Measurements from ENCODE around the gene ANKRD33B. TPM values are rescaled to one million over a fixed set of nuclear protein-coding genes. Genes with fewer than 3 reads are reported as not detected.

ANKRD33B gene
- polyA plus RNA-seq, 3 donors = 0.05 TPM; not detected in 2

GRCh38 chr5:10556893-10557746 lies 6.8 kb upstream of the ANKRD33B start:
- intact Hi-C loops (cut with micrococcal nuclease) = no loop called here

GRCh38 chr5:10559151-10559550 lies 4.7 kb upstream of the ANKRD33B start:
- Mint-ChIP-seq H3K27ac (no peak overlapping the region), H3K4me3 (no peak overlapping the region), H3K4me1 (peaks cover 36% of the 10 kb centered on the region), H3K36me3 (no peaks in the 10 kb centered on the region), H3K27me3 (ENCODE audit: low read depth in 3 of 3) (peaks cover 18 to 30% (median 25%) of the 10 kb centered on the region in 3 donors), H3K9me3 (peaks cover 0 to 2% (median 0%) of the 10 kb centered on the region in 7 donors)
- DNase-seq = no peak
- WGBS (ENCODE audit: insufficient coverage) = 100% methylated on average over 1 of the region's 4 CpGs
- Histone ChIP-seq H3K4me1 (ENCODE audit: control insufficient read depth in 1 of 2, insufficient read depth in 2 of 2, low read length in 2 of 2) (peaks cover 38 to 48% of the 10 kb centered on the region in 2 donors), H4K20me1 (ENCODE audit: insufficient read depth, low read length) (no peaks in the 10 kb centered on the region), H3K4me3 (replicated peaks in 1 of 3; ENCODE audit: low read depth in 2 of 3, low read length in 3 of 3) (no peak overlapping the region), H3K36me3 (replicated peaks in 1 of 2; ENCODE audit: control insufficient read depth in 1 of 2, insufficient read depth in 2 of 2, low read length in 2 of 2) (no peaks in the 10 kb centered on the region), H3K79me2 (ENCODE audit: insufficient read depth, low read length) (no peaks in the 10 kb centered on the region), H3K4me2 (replicated peaks; ENCODE audit: extremely low read depth, low read length, poor library complexity, severe bottlenecking) (no peak overlapping the region), H3K9ac (ENCODE audit: insufficient read depth, low read length, poor library complexity, severe bottlenecking) (no peak overlapping the region), H3K27me3 (ENCODE audit: control insufficient read depth in 2 of 2, insufficient read depth in 2 of 2, low read length in 2 of 2) (peaks cover 0 to 13% of the 10 kb centered on the region in 2 donors), H3K9me3 (replicated peaks in 1 of 2; ENCODE audit: control insufficient read depth in 1 of 2, insufficient read depth in 1 of 2, low read length in 2 of 2) (no peaks in the 10 kb centered on the region), H3K27ac (ENCODE audit: low read depth in 1 of 2, low read length in 2 of 2) (no peak overlapping the region), H2AFZ (ENCODE audit: insufficient read depth, low read depth, low read length, poor library complexity, severe bottlenecking) (no peak overlapping the region)
- intact Hi-C loops (cut with micrococcal nuclease) = no loop called here
- TF ChIP-seq CTCF (IDR thresholded peaks at IDR 0.05) = no peak

More at GRCh38 chr5:10556893-10557746, 6.8 kb upstream of the ANKRD33B start:
- Histone ChIP-seq H3K4me1 (ENCODE audit: control insufficient read depth in 1 of 2, insufficient read depth in 2 of 2, low read length in 2 of 2) (peaks cover 27 to 38% of the 10 kb centered on the region in 2 donors), H2AFZ (ENCODE audit: insufficient read depth, low read depth, low read length, poor library complexity, severe bottlenecking) (no peak overlapping the region), H3K27ac (ENCODE audit: low read depth in 1 of 2, low read length in 2 of 2) (no peak overlapping the region), H4K20me1 (ENCODE audit: insufficient read depth, low read length) (no peaks in the 10 kb centered on the region), H3K9ac (ENCODE audit: insufficient read depth, low read length, poor library complexity, severe bottlenecking) (no peak overlapping the region), H3K9me3 (replicated peaks in 1 of 2; ENCODE audit: control insufficient read depth in 1 of 2, insufficient read depth in 1 of 2, low read length in 2 of 2) (no peaks in the 10 kb centered on the region), H3K36me3 (replicated peaks in 1 of 2; ENCODE audit: control insufficient read depth in 1 of 2, insufficient read depth in 2 of 2, low read length in 2 of 2) (no peaks in the 10 kb centered on the region), H3K79me2 (ENCODE audit: insufficient read depth, low read length) (no peaks in the 10 kb centered on the region), H3K4me3 (replicated peaks in 1 of 3; ENCODE audit: low read depth in 2 of 3, low read length in 3 of 3) (no peak overlapping the region), H3K4me2 (replicated peaks; ENCODE audit: extremely low read depth, low read length, poor library complexity, severe bottlenecking) (no peak overlapping the region), H3K27me3 (ENCODE audit: control insufficient read depth in 2 of 2, insufficient read depth in 2 of 2, low read length in 2 of 2) (no peaks in the 10 kb centered on the region)
- WGBS (ENCODE audit: insufficient coverage) = 71% methylated on average over 7 of the region's 11 CpGs
- peaks cover 7 to 17% (median 10%) of the 10 kb centered on the region in 3 donors for H3K27me3 Mint-ChIP-seq (ENCODE audit: low read depth in 3 of 3)
- H3K4me3 Mint-ChIP-seq = no peak overlapping the region
- DNase-seq = no peak
- H3K4me1 Mint-ChIP-seq = peaks cover 36% of the 10 kb centered on the region
- peak overlapping the region in 1 of 7 donors; percentile 63 for H3K27ac Mint-ChIP-seq
- TF ChIP-seq CTCF (IDR thresholded peaks at IDR 0.05) = no peak
- H3K9me3 Mint-ChIP-seq = peaks cover 0 to under 1% (median 0%) of the 10 kb centered on the region in 7 donors
- H3K36me3 Mint-ChIP-seq = no peaks in the 10 kb centered on the region

Measured in CD14-positive monocyte (primary cell).